ENCODE results near the gene HOATZ.

DNA sequence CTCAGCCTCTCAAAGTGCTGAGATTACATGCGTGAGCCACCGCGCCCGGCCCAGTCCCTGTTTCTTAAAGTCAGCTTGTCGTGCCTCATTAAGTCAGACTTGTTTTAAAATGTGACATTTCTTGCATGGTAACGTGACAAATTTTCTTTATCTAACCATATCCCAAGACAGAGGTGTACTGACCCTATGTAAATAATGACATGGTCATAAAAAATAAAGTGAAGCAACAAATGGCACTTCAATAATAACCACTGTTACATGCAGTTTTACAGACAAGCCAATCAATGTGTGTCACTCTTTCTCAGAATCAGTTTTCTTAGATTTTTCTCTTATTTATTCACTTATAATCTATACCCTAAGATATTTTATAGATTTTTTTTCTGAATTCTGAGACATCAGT, 61.2 kb downstream of the HOATZ start:
- TF ChIP-seq, protein P1, sequence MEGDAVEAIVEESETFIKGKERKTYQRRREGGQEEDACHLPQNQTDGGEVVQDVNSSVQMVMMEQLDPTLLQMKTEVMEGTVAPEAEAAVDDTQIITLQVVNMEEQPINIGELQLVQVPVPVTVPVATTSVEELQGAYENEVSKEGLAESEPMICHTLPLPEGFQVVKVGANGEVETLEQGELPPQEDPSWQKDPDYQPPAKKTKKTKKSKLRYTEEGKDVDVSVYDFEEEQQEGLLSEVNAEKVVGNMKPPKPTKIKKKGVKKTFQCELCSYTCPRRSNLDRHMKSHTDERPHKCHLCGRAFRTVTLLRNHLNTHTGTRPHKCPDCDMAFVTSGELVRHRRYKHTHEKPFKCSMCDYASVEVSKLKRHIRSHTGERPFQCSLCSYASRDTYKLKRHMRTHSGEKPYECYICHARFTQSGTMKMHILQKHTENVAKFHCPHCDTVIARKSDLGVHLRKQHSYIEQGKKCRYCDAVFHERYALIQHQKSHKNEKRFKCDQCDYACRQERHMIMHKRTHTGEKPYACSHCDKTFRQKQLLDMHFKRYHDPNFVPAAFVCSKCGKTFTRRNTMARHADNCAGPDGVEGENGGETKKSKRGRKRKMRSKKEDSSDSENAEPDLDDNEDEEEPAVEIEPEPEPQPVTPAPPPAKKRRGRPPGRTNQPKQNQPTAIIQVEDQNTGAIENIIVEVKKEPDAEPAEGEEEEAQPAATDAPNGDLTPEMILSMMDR (IDR thresholded peaks at IDR 0.05; ENCODE audit: low read depth, low read length), result no peak
- TF ChIP-seq EZH2phosphoT487 (IDR thresholded peaks at IDR 0.05; ENCODE audit: low read depth), result no peak
